Activated T-cell treated with anti-CD3 and anti-CD28 coated beads for 4 hours (primary cell): ENCODE measurements around the gene HEATR5B.
A peak's percentile ranks its signal among the peaks of the same experiment; 100 is the strongest.
"Not testable (repeated sequence)": the region's sequence is repeated elsewhere in the genome, so short reads cannot be mapped to it uniquely, and the experiment has no call there.

Source experiments
- DNase-seq: peaks from one replicate; pipeline ENCODE4 v3.0.0-alpha.2; 2020

The HEATR5B gene

DNA sequence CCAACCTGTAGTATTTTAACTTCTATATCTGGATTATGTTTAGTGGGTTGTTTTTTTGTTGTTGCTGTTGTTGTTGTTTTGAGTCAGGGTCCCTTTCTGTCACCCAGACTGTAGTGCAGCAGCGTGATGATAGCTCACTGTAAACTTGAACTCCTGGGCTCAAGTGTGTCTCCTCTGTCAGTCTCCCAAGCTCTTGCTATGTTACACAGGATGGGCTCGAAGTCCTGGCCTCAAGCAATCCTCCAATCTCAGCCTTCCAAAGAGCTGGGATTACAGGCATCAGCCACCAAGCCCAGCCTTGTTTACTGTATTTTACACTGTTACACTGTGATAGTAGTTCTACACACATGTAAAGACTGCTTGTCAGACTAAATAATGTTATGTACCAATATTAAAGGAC is 108.1 kb downstream of the HEATR5B start:
- DNase-seq, result no peak

DNA sequence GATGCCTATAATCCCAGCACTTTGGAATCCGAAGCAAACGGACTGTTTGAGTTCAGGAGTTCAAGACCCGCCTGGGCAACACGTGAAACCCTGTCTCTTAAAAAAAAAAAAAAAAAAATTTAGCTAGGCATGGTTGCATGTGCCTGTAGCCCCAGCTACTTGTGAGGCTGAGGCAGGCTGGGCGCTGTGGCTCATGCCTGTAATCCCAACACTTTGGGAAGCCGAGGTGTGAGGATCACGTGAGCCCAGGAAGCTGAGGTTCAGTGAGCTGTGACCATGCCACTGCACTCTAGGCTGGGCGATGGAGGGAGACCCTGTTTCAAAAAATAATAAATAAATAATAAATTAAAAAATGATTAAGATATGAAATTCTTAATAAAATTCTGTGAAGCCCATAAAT is 108.9 kb downstream of the HEATR5B start:
- no peak for DNase-seq

DNA sequence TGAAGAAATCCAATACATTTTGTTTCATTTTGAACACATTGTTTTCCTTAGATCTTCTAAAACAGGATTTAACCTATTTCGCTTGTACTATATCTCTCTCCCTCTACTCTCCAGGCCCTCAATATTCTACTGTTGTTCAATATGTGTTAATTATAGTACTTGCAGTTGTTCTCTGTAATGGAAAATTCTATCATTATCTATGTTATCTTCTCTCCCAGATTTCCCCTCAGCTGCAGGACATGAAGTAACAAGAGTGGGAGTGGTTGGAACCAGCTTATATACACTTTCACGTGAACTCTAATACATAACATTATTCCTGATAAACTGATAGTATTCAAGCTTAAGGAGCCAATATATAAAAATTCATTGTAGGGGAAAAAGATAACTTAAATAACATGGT is 110.9 kb downstream of the HEATR5B start:
- no peak for DNase-seq

DNA sequence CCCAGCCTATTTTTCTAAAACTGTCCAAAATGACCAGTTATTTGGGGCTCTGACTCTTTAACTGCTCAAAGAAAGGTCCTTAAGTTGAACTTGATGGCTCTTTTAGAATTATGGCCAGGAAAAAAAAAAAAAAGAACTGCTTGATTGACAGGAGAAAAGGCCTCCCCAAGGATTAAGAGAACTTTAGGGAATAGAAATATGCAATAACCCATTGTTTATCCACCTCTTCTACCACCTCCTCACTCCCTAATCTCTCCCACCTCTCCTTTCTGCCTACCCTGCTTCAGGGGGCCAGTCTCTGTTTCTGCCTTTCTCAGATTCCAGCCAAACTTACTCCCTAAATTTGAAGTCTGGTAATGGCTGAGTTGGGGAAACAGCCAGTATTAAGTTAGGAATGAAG is 112.2 kb downstream of the HEATR5B start:
- no peak for DNase-seq

DNA sequence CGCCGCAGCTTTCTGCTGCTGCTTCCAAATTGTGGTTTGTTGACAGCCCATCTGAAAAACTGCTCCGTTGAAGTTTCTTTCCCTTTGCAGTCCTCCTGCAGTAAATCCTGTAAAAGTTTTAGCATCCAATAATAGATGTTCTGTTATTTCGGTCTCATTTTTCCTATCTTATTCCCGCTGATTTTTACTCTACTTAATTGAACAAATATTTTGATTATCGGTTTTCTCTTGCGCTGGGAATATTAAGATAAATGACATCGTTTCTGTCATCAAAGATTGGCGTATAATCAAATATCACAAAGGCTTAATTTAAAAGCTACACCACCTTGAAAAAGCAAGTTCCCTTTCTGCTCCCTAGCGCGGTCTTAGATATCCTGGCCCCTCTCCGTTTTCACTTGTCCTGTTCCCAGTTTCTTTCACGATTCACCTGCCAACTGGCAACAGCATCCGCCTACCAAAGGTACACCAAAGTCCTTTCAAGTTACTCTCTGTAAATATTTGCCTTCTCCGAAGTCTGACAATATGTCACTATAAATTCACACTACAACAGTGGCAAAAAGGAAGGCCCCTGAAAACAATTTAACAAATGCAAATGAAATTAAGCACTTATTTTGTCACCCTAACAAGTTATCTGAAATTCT is 116.8 kb downstream of the HEATR5B start:
- no peak for DNase-seq

DNA sequence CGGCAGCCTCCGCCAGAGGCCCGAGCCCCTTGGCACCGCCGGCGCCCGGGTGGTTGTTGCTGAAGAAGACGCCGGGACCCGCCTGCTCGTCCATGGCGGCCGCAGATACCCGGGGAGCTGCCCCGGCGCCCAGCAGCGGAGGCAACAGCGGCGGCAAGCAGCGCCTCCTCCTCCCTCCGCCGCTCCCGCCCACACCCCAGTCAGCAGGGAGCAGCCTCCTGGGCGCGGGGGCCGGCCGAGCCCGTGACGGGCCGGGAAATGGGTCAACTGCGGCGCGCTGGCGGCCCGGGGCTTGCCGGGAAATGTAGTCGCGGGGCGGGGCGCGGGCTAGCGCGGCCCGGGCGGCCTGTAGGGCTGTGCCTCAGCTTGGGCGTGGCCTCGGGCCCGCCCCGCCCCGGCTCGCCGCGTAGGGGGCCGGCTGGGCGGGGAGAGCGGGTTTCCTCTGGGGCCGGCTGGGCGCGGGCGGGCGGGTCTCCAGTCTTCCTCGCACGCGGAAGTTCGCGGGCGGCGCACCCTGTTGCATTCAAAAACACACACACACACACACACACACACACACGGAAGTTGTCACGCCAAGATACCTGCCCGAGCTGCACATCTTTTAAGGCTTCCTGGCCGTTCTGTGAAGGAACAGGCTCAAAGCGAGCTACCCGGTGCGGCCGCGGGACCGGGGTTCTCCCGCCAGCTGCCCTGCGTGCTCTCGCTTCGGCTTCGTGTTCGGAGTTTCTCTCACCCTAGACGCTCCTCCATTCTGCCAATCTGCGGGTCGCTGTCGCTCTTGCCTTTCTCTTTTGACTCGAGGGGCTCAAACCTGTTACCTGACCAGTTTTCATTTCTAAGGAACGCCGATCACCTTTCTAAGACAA is 117.6 kb downstream of the HEATR5B start, which contains the start of gene STRN:
Gene STRN (minus strand): TSS at position 167 of the 866 bp plus-strand sequence. CDS start 73 bp downstream, at position 94.
- DNase-seq, result peak; percentile 96

DNA sequence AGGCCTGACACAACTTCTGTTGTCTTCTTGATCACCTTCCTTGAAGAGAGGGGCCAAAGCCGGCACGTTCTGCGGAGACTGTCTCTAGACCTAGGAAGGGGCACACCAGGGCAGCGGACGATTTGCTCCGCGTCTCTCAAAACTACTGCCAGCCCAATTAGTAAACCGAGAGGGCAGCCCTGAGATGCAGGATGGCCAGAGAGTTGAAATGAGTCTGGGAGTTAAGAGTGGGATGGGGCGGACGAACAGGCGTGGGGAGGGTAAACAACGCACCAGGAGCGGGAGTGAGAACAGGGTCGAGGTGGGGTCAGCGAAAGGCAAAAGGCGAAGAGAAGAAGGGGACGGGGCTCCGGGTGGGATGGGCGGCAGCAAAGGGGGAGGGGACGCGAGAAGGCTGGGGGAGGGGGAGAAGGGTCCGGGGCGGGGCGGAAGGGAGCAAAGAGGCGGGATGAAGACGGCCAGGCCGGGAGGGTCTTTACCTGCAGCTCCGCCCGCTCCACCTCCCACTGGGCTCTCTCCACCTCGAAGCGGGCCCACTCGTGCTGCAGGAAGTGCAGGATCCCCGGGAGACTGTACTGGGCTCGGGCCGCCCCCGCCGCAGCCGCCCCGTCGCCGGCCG is 118.3 kb downstream of the HEATR5B start:
- peak; percentile 28 for DNase-seq

DNA sequence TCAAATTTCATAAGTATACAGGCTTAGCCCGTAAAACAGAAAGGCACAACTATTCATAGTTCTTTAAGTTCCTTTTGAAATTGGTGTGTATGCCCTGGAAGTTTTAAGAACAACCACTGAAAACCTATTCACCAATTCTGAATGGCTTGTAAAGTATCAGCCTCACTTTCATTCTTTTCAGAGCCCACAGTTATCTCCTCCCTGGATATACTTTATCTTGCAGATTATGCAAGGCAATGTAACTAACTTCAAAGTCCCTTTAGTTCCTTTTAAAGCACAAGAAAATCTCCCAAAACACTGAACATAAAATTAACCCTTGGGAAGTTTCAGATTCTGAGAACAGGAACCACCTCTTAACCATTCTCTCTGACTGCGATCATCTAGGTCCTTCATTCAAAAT is 119.0 kb downstream of the HEATR5B start:
- no peak for DNase-seq

DNA sequence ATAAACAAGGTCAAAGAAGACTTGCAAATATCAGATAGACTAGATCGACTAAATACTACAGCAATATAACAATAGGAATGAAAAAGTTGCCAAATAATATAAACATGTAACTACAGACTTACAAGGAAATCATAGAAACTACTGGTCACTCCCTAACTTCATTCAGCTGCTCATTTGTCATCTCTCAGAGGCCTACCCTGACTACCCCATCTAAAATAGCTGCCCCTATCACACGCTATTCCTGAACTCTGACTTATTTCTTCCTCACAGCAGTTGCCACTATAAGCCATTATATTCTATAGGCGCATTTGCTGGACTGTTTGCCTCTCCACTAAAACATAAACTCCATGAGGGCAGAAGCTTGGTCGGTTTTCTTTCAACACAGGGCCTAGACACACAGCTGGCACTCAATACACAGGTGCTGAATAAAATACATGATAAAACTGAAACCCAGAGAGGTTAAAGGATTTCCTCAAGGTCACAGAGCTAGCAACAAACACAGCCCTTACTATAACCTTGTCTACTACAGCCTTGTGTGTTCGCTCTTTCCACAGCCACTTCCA is 119.6 kb downstream of the HEATR5B start:
- DNase-seq, result no peak

DNA sequence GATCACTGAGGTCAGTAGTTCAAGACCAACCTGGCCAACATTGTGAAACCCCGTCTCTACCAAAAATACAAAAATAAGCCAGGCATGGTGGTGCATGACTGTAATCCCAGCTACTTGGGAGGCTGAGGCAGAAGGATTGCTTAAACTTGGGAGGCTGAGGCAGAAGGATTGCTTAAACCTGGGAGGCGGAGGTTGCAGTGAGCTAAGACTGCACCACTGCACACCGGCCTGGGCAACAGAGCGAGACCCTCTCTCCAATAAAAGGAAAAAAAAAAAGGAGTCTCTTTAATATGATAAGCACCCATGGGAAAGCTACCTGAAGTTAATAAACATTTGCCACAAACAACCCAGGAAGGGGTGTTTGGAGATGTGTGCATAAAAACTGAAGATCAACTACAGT is 120.4 kb downstream of the HEATR5B start:
- no peak for DNase-seq

DNA sequence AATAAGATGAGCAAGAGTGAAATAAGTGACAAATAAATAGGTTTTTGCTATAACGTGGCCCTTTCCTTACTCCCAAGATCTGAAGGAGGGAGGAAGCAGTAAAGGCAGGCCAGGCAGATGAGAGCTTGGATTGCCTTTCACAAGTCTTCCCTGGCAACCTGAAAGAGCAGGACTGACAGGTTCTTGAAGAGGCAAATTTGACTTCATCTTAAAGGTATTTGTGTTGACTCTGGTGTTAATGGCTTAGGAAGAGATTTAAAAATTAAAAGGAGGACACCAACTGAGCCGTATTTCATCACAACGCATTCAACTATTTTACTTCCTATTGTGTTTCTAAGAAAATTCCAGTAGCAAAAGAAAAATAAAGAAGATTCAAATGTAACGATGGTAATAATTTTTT is 121.1 kb downstream of the HEATR5B start:
- DNase-seq, result no peak

DNA sequence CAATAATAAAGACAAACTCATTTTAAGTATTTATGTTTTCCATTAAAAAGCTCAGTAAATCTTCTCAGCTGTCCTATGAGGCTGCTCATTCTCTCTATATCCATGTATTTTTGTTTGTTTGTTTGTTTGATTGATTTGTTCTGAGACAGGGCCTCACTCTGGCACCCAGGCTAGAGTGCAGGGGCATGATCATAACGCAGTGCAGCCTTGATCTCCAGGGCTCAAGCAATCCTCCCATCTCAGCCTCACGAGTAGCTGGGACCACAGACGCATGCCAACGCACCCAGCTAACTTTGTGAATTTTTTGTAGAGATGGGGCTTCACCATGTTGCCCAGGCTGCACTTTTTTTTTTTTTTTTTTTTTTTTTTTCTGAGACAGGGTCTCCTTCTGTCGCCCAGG is 123.4 kb downstream of the HEATR5B start:
- DNase-seq, result no peak

DNA sequence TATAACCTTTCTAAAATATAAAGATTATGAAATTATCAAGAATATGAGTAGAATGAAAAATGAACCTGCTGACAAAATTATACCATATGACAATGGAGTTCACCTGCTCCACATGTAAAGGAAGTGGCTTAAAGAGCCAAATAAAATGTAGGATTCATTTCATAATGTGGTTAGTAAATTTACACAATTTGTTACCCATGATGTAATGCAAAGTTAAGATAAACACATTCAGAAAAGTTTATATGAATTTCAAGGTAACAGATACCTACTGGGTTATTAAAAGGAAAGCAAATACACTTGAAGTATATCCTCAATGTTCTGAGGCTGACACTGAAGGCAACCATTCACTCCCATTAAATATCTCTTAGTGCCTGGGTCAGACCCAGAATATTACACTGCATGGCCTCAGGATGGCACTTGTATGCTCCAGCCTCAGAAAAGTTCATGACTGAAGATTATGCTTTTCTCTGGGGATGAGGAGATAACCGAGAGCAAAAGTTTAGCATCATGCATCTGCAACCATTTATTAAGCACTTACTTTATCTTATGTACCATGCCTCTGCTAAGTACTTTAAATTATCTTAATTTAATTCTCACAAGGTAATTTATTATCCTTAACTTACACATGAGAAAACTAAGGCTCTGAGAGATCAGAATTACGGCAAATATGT is 124.0 kb downstream of the HEATR5B start:
- no peak for DNase-seq

DNA sequence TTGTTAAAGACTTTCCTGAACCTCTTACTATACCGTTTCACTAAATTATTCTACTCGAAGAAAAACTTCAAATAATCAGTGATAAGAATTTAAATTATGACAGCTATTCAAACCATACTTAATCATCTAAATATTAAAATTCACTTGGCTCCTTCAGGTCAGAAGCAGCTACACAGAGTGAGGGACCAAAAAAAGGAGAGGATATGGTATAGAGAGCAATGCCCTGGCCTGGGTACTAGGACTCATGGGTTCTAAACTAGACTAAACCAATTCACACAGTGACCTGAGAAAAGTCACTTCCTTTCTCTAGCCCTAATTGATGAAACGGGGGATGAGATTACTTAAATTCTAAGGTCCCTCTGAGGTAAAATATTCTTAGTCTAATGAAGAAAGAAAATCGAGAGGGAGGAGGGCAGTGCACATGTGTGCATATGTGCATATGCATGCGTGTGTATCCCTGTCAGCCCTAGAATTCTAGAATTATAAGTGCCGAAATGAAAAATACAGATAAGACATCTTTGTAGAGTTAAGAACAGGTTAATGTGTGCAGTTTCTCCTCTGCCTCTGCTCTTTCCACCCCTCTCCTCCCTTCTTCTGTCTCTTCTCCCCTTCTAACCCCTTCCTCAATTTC is 129.1 kb downstream of the HEATR5B start:
- no peak for DNase-seq

DNA sequence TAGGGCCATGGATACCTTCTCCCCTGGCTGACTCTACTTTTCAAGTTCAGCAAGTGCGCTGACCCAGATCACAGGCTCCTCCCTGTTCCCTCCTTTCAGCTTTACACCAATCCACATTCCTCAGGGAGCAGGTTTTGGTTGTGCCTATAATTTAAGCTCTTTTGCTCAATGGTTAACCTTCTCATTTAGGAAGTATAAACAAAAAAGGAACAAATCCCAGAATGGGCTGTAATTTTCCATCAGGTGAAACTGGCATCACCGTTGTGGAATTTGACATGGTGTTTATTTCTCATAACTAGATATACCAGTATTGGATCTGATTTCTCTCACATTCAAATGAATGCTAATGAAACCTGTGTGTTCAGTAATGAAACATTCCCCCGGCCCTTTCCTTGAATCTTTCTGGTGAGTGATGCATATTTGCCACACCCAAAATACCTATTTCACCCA is 131.4 kb downstream of the HEATR5B start:
- no peak for DNase-seq

DNA sequence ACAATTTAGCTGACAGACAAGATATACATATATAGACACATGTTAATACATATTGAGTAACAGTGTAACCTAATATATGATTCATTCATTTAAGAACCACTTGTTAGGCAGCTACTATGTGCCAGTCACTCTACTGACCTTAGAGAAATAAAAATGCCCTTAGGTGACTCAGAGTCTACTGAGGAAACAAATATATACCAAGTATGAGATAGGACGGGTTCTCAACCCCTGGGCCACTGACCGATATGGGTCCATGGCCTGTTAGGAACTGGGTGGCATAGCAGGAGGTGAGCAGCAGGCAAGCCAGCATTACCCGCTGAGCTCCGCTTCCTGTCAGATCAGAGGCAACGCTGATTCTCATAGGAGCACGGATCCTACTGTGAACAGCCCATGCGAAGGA is 132.6 kb downstream of the HEATR5B start:
- no peak for DNase-seq

DNA sequence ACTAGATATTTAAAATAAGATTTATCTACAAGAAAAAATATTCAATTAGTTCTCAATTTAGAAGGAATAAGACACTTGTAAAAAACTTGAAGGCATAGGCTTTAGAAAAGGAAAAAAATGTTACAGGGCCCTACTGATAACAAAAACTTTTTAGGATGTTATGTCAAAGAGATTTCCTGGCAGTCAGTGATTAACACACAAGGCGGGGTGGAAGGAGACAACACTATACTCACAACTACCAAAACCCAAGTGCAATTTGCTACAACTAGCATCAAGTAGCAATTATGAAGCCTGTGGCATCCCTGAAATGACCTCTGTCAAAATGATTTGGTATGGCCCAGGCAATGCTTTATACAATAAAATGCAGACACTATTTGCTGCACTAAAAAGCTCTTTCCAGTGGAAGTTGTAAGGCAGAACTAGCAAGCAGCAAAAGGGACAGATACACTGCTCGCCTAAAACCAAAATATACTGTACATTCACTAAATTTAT is 133.1 kb downstream of the HEATR5B start:
- DNase-seq, result no peak

DNA sequence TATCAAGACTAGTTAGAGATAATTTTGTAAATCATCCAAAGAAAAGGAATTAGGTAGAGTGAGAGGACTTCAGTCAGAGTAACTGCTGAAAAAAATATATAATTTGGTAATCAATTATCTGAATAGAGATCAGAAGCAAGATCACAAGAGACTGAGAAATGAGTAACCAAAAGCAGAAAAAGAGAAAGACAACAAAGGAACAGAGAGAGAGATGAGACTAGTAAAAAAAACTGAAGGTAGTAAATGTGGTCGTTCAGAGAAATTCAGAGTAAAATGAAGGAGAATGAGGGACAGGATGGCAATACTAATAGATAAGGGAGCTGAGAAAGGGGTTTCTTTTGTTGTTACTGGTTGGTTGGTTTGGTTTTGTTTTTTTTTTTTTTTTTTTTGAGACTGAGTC is 134.3 kb downstream of the HEATR5B start:
- DNase-seq, result no peak

DNA sequence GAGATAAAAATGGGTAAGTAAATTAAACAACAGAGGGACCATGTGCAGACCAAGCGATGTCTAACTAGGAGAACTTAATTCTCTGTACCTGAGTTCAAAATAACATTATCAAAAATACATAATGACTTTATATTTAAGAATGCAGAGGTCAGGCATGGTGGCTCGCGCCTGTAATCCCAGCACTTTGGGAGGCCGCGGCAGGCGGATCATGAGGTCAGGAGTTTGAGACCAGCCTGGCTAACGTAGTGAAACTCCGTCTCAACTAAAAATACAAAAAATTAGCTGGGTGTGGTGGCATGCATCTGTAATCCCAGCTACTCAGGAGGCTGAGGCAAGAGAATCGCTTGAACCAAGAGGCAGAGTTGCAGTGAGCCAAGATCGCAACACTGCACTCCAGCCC is 138.9 kb downstream of the HEATR5B start:
- not testable (repeated sequence) for DNase-seq

DNA sequence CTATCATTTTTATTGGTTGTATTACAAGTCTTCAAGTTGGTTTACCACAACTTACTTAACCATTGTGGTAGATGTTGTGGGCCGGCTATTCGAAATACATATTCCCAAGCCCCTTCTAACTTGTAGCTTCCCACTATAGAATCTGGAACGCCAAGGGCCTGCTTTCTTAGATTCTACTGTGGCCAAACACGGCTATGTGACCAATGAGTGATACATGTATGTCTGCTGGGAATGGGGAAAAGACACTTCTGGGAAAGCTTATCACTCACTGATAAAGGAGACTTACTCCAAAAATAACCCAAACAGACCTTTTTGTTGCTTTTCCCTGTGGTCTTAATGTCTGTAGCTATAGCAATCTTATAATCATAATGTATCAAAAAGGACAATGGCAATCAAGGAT is 142.3 kb downstream of the HEATR5B start:
- DNase-seq, result no peak

DNA sequence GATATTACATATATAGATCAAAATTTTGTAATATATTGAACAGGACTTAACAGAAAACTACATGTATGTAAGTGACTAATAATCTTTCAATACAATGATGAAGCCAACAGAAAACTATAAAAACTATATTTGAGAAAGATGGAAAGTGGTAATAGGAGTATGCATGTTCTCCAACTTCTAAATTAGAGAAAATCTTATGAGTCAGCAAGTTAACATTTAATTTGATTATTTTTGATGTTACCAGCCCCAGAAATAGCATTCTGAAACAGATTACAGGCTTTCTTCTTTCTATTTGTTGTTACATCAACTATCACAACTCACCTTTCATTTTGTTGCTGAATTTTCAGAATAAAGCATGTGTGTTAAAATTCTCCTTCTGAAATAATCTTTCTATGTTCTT is 147.6 kb downstream of the HEATR5B start:
- not testable (repeated sequence) for DNase-seq

DNA sequence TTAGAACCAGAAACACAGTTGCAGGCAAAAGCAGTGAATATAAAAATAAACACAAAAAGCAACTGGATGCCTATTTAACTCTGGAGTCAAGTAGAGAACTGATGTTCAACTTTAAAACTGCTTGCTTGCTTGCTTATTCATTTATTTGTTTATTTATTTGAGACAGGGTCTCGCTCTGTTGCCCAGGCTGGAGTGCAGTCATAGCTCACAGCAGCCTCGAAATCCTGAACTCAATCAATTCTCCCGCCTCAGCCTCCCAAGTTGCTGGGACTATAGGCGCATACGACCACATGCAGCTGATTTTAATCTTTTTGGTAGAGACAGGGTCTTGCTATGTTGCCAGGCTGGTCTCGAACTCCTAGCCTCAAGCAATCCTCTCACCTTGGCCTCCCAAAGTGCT is 152.5 kb downstream of the HEATR5B start:
- DNase-seq, result not testable (repeated sequence)
